A549 (cell line): Measurements from ENCODE around the gene CKS2. TPM values are rescaled to one million over a fixed set of nuclear protein-coding genes. Genes with fewer than 3 reads are reported as not detected.

Experiments
- ATAC-seq, 2 experiments: fragments of 200-7000 bp in 1 of 2; fragments of >200 bp in 1 of 2; cut with Nextera tagmentation in 1 of 2; cut with Tn5 transposase in 1 of 2; 3 replicates each; pipeline versions ENCODE4 v1.8.0 to v1.9.1; 2018 to 2020; ENCODE audit warnings: mild to moderate bottlenecking in 1 of 2, moderate library complexity in 1 of 2
- CTCF ChIA-PET: fragments of 300-600 bp; sonication (Branson Sonifier 250); formaldehyde crosslinking; extraction: SDS; loops from one replicate; lab custom pipeline; 2021; ENCODE audit warnings: antibody characterized with exemption, inconsistent platforms; lab: Yijun Ruan, JAX
- POLR2A ChIA-PET: fragments of 350-600 bp; formaldehyde crosslinking; extraction: SDS; loops from one replicate; lab custom pipeline; 2021; ENCODE audit warnings: antibody characterized with exemption, inconsistent platforms; lab: Yijun Ruan, JAX
- DNase-seq, 2 experiments: peaks; one replicate each; pipeline versions ENCODE4 v3.0.0 to v3.0.0-alpha.2; 2011 to 2016; ENCODE audit warnings: low read depth in 1 of 2, low spot score in 1 of 2
- FAIRE-seq: peaks from 2 replicates; lab custom pipeline; 2011; peaks lifted over from hg19 to GRCh38; lab: Jason Lieb, UNC
- H3K27ac ChIP-seq, 2 experiments: fragments of >200 bp; sonication (Bioruptor Twin); formaldehyde crosslinking; 3 replicates each; pipeline ENCODE4 v1.5.1; 2016 to 2017
- H3K4me1 ChIP-seq: fragments of >200 bp; sonication (Bioruptor Twin); formaldehyde crosslinking; 3 replicates; pipeline ENCODE4 v1.6.1; 2016
- H3K4me2 ChIP-seq: fragments of >200 bp; sonication (Bioruptor Twin); formaldehyde crosslinking; 3 replicates; pipeline ENCODE4 v1.6.1; 2016
- H3K4me3 ChIP-seq: fragments of >200 bp; sonication (Bioruptor Twin); formaldehyde crosslinking; 3 replicates; pipeline ENCODE4 v1.5.1; 2016
- H3K9me3 ChIP-seq: fragments of >200 bp; sonication (Bioruptor Twin); formaldehyde crosslinking; 3 replicates; pipeline ENCODE4 v1.6.1; 2016
- CEBPB ChIP-seq, 2 experiments: fragments of >200 bp in 1 of 2; sonication (Bioruptor Twin) in 1 of 2; formaldehyde crosslinking in 1 of 2; IDR thresholded peaks; 2 replicates each; pipeline ENCODE4 v1.6.1; 2012 to 2016
- CHD4 ChIP-seq: fragments of 200-600 bp; sonication (generic); IDR thresholded peaks from 2 replicates; pipeline ENCODE4 v1.6.1; 2016; ENCODE audit warnings: antibody characterized with exemption, mild to moderate bottlenecking, borderline replicate concordance
- EP300 ChIP-seq, 2 experiments: fragments of >200 bp; sonication (Bioruptor Twin); formaldehyde crosslinking; IDR thresholded peaks; 2 replicates in 1 of 2; 3 replicates in 1 of 2; pipeline ENCODE4 v1.6.1; 2016 to 2017
- FOSB ChIP-seq: fragments of 250-450 bp; sonication (Bioruptor Pico); IDR thresholded peaks from 2 replicates; pipeline ENCODE4 v1.5.0; 2020; ENCODE audit warnings: mild to moderate bottlenecking, moderate library complexity
- FOSL2 ChIP-seq, 2 experiments: fragments of 450-650 bp in 1 of 2; fragments of >200 bp in 1 of 2; sonication (Bioruptor Twin) in 1 of 2; formaldehyde crosslinking; IDR thresholded peaks; 2 replicates each; pipeline versions ENCODE4 v1.5.0 to v1.6.1; 2016 to 2020; ENCODE audit warnings: mild to moderate bottlenecking in 1 of 2, moderate library complexity in 1 of 2
- HOXB13 ChIP-seq: fragments of 250-450 bp; sonication (Bioruptor Pico); IDR thresholded peaks from 2 replicates; pipeline ENCODE4 v1.5.0; 2020; ENCODE audit warnings: low read depth, mild to moderate bottlenecking, moderate library complexity
- HOXB5 ChIP-seq: fragments of 250-450 bp; sonication (Bioruptor Pico); IDR thresholded peaks from 2 replicates; pipeline ENCODE4 v1.5.0; 2020; ENCODE audit warnings: mild to moderate bottlenecking, moderate library complexity
- KDM5A ChIP-seq: fragments of 200-600 bp; sonication (generic); IDR thresholded peaks from 2 replicates; pipeline ENCODE4 v1.6.1; 2016; ENCODE audit warnings: antibody characterized with exemption, mild to moderate bottlenecking
- MAFK ChIP-seq: fragments of 450-650 bp; IDR thresholded peaks from 2 replicates; pipeline ENCODE4 v1.6.1; 2014; ENCODE audit not compliant: partially characterized antibody
- MYC ChIP-seq: IDR thresholded peaks from 2 replicates; pipeline ENCODE4 v1.6.1; 2012; ENCODE audit warnings: mild to moderate bottlenecking, inconsistent platforms, low read length, improper control_type of control experiment, borderline replicate concordance
- RARB ChIP-seq: fragments of 250-450 bp; sonication (Bioruptor Pico); IDR thresholded peaks from 2 replicates; pipeline ENCODE4 v1.8.0; 2021; ENCODE audit warnings: mild to moderate bottlenecking, moderate library complexity
- RCOR1 ChIP-seq: fragments of 150-350 bp; IDR thresholded peaks from 2 replicates; pipeline ENCODE4 v1.6.1; 2014; ENCODE audit warnings: antibody characterized with exemption, low read length, low read depth
- RNF2 ChIP-seq: fragments of 200-600 bp; sonication (generic); IDR thresholded peaks from 2 replicates; pipeline ENCODE4 v1.6.1; 2016; ENCODE audit warnings: low read depth, mild to moderate bottlenecking, antibody characterized with exemption, moderate library complexity, borderline replicate concordance
- SMC3 ChIP-seq: fragments of >200 bp; sonication (Bioruptor Twin); formaldehyde crosslinking; IDR thresholded peaks from 3 replicates; pipeline ENCODE4 v1.6.1; 2018; ENCODE audit warnings: inconsistent platforms
- TP53 ChIP-seq: fragments of 250-450 bp; sonication (Bioruptor Pico); IDR thresholded peaks from 2 replicates; pipeline ENCODE4 v1.5.0; 2021; ENCODE audit warnings: mild to moderate bottlenecking, moderate library complexity
- WGBS: methylation state at CpG from one replicate; pipeline ENCODE4 v1.1.6; 2017; ENCODE audit errors: missing lambda C conversion rate; 5-methylcytosine and 5-hydroxymethylcytosine counted together
- polyA plus RNA-seq, 4 experiments: library from polyadenylated mRNA; depleted of rRNA in 3 of 4; stranded (reverse); fragments of >200 nt; fragmentation: RNase III in 1 of 4; extraction: RNeasy Plus Mini Kit Qiagen cat#74134 plus additional on column Dnase treatment in 1 of 4; gene quantifications; 2 replicates in 3 of 4; 3 replicates in 1 of 4; pipeline ENCODE4 v1.2.3, GENCODE V29; 2011 to 2017
- TF ChIP-seq, protein P1 (sequence below): fragments of >200 bp; sonication (Bioruptor Twin); formaldehyde crosslinking; IDR thresholded peaks from 3 replicates; pipeline ENCODE4 v1.5.1; 2016
- TF ChIP-seq, protein P2 (sequence below): fragments of >200 bp; sonication (Bioruptor Twin); formaldehyde crosslinking; IDR thresholded peaks from 2 replicates; pipeline ENCODE4 v1.6.1; 2016
- TF ChIP-seq, protein P3 (sequence below): IDR thresholded peaks from 2 replicates; pipeline ENCODE4 v1.6.1; 2012

Gene CKS2
- polyA plus RNA-seq, 2 of the 4 experiments (the other 2 are of a cell fraction): 515 to 576 TPM

DNA sequence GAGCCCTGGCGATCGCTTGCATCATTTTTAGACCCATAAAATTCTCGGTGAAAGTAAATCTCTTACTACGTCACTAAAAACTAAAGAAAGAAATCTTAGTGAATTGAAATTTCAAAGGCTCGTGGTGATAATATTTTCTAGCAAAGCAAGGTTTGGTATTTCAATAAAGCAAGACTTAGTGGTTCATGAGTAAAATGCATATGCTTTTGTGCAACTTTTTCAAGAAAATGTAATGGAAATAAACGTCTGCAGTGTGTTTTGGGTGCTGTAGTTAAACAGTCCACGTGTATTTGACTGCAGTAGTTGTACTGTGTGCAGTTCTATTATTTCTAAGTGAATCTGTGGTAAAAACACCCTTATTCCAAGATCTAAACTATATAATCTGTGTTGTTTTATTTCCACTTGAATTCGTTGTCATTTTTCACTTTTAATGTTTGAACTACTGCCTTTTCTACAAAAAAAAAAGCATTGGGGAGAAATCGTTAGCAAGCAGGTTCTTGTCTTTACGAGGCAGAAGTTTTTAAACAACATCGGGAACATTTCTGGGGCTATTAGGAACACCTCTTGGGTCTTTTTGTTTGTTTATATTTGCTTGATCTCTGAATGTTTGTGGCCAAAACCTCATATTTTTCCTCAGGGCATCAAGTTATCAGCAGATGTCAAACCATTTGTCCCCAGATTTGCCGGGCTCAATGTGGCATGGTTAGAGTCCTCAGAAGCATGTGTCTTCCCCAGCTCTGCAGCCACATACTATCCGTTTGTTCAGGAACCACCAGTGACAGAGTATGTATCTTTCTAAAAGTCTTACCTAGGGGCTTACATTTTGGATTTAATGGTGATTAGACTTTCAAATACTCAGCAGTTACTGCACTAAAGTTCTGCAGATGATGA lies 8.3 kb downstream of the CKS2 start:
- no peak for FAIRE-seq
- WGBS: 10% methylated on average over 13 of the region's 13 CpGs
- TF ChIP-seq HOXB13 (CRISPR knock-in tag): peak; percentile 38; the same call in 1 of the 2 replicates
- TF ChIP-seq RARB (CRISPR knock-in tag): no peak
- TF ChIP-seq MYC: no peak
- TF ChIP-seq FOSB (CRISPR knock-in tag): no peak
- no peak for TF ChIP-seq HOXB5
- no peak for TF ChIP-seq EP300 (IDR thresholded peaks at IDR 0.05)
- TF ChIP-seq FOSL2 (IDR thresholded peaks at IDR 0.05): no peak
- TF ChIP-seq FOSL2 (CRISPR knock-in tag; IDR thresholded peaks at IDR 0.05): peak; percentile 21; the same call in 1 of the 2 replicates
- no peak for TF ChIP-seq RCOR1
- TF ChIP-seq, protein P1, sequence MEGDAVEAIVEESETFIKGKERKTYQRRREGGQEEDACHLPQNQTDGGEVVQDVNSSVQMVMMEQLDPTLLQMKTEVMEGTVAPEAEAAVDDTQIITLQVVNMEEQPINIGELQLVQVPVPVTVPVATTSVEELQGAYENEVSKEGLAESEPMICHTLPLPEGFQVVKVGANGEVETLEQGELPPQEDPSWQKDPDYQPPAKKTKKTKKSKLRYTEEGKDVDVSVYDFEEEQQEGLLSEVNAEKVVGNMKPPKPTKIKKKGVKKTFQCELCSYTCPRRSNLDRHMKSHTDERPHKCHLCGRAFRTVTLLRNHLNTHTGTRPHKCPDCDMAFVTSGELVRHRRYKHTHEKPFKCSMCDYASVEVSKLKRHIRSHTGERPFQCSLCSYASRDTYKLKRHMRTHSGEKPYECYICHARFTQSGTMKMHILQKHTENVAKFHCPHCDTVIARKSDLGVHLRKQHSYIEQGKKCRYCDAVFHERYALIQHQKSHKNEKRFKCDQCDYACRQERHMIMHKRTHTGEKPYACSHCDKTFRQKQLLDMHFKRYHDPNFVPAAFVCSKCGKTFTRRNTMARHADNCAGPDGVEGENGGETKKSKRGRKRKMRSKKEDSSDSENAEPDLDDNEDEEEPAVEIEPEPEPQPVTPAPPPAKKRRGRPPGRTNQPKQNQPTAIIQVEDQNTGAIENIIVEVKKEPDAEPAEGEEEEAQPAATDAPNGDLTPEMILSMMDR: peak; percentile 4; the same call in 1 of the 3 replicates
- peak; percentile 43 to 86; a peak in 2 of 4 replicates for TF ChIP-seq CEBPB (IDR thresholded peaks at IDR 0.05)
- H3K9me3 ChIP-seq: no peaks in the 10 kb centered on the region
- peak overlapping the region; percentile 96 to 98 for H3K27ac ChIP-seq
- ChIA-PET POLR2A (interaction anchor here (1.0 to 1.4 kb wide), 4 partner anchors 9 to 230 kb away, joined by 3 to 8 read pairs (median 7); partner anchors contain the start of gene CKS2), CTCF (interaction anchor here (0.6 to 1.5 kb wide), 10 partner anchors 8 to 234 kb away, joined by 3 to 10 read pairs (median 4); no protein-coding TSS in a partner anchor)
- no peak for DNase-seq
- peak overlapping the region; percentile 55 for H3K4me3 ChIP-seq
- H3K4me1 ChIP-seq: peaks cover 48% of the 10 kb centered on the region
- peak overlapping the region; percentile 95 for H3K4me2 ChIP-seq
- no peak for ATAC-seq

DNA sequence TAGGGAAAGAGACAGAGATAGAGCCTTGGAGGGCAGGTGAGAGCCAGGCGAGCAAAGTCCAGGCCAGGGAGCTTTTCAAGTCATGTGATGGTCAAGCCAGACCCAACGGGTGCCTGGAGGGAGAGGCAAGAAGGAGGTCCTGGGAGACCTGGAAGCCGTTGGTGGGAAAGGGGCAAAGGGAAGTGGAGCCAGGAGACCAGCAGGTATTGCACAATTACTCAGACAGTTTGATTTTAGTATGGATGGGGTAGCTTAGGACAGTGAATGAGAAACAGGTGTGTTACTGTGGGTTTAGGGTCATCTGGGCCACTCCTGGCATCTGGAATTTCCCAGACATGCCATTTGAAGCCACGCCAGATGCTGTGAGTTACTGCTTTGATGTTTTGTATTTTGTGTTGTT lies 12.4 kb downstream of the CKS2 start:
- ChIA-PET CTCF (interaction anchor here (0.8 kb wide), 1 partner anchor 40 kb away, joined by 3 read pairs; no protein-coding TSS in a partner anchor), POLR2A (interaction anchor here (1.7 kb wide), 1 partner anchor 13 kb away, joined by 4 read pairs; the partner anchor contains the start of gene CKS2)
- FAIRE-seq: no peak
- H3K4me3 ChIP-seq: no peak overlapping the region
- DNase-seq: no peak
- H3K4me2 ChIP-seq: no peak overlapping the region
- no peak for ATAC-seq
- peaks cover 13% of the 10 kb centered on the region for H3K4me1 ChIP-seq
- 79% methylated on average over 4 of the region's 4 CpGs for WGBS
- TF ChIP-seq CEBPB (IDR thresholded peaks at IDR 0.05) (0 out of 4 replicates have a peak, but pooled peaks of 1 of the 2 experiments have one; percentile 8), TP53 (CRISPR knock-in tag) (no peak)
- H3K27ac ChIP-seq: no peak overlapping the region
- H3K9me3 ChIP-seq: no peaks in the 10 kb centered on the region

DNA sequence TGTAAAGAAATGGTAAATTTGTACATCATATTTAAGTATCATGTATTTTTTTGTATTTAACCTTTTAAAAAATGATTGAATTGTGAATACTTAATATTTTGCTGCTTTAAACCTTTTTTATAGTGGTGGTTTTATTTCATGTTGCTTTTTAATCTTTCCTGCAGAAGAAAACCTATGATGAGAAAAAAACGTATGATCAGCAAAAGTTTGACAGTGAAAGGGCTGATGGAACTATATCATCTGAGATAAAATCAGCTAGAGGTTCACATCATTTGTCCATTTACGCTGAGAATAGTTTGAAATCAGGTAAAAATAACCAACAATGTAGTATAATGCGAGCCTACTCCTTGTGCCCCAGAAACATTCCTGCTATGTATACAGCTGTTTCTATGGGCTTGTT lies 14.7 kb downstream of the CKS2 start:
- CTCF ChIA-PET: no interaction called here

More for the DNA sequence above, 14.7 kb downstream of the CKS2 start:
- Histone ChIP-seq H3K9me3 (no peaks in the 10 kb centered on the region), H3K27ac (no peak overlapping the region), H3K4me3 (no peak overlapping the region), H3K4me2 (no peak overlapping the region), H3K4me1 (peaks cover under 1% of the 10 kb centered on the region; the same call in 2 of the 3 replicates)
- FAIRE-seq (no peak), DNase-seq (no peak), ATAC-seq (no peak)
- POLR2A ChIA-PET: interaction anchor here (1.1 kb wide), 1 partner anchor 223 kb away, joined by 3 read pairs; no protein-coding TSS in a partner anchor
- TF ChIP-seq HOXB13 (CRISPR knock-in tag): no peak
- no peak for TF ChIP-seq RNF2
- peak; percentile 81 for TF ChIP-seq MAFK
- TF ChIP-seq, protein P2, sequence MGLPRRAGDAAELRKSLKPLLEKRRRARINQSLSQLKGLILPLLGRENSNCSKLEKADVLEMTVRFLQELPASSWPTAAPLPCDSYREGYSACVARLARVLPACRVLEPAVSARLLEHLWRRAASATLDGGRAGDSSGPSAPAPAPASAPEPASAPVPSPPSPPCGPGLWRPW: no peak
- TF ChIP-seq, protein P3, sequence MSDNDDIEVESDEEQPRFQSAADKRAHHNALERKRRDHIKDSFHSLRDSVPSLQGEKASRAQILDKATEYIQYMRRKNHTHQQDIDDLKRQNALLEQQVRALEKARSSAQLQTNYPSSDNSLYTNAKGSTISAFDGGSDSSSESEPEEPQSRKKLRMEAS: no peak
- no peak for TF ChIP-seq CHD4
- TF ChIP-seq KDM5A: no peak
- TF ChIP-seq SMC3: no peak
- 93% methylated on average over 3 of the region's 3 CpGs for WGBS
